SK-N-SH treated with all-trans-retinoic acid at 6 μM for 48 hours (cell line): ENCODE measurements around the gene CNTLN.

Experiments
- CSRNP3 ChIP-seq: fragments of 250-450 bp; sonication (Bioruptor Pico); IDR thresholded peaks from 2 replicates; pipeline ENCODE4 v1.5.1; 2021; ENCODE audit warnings: mild to moderate bottlenecking, moderate library complexity
- ESRRG ChIP-seq: fragments of 250-450 bp; sonication (Bioruptor Pico); IDR thresholded peaks from 2 replicates; pipeline ENCODE4 v1.6.1; 2021; ENCODE audit warnings: mild to moderate bottlenecking
- GLIS3 ChIP-seq: fragments of 250-450 bp; sonication (Bioruptor Pico); IDR thresholded peaks from 2 replicates; pipeline ENCODE4 v1.5.0; 2020; ENCODE audit warnings: mild to moderate bottlenecking, moderate library complexity
- OSR1 ChIP-seq: fragments of 250-450 bp; sonication (Bioruptor Pico); IDR thresholded peaks from 2 replicates; pipeline ENCODE4 v1.8.0; 2022; ENCODE audit warnings: moderate library complexity, mild to moderate bottlenecking, inconsistent platforms
- PATZ1 ChIP-seq: fragments of 250-450 bp; sonication (Bioruptor Pico); IDR thresholded peaks from 2 replicates; pipeline ENCODE4 v1.8.0; 2020; ENCODE audit warnings: mild to moderate bottlenecking, moderate library complexity, borderline replicate concordance
- PPARA ChIP-seq: fragments of 250-450 bp; sonication (Bioruptor Pico); IDR thresholded peaks from 2 replicates; pipeline ENCODE4 v1.5.0; 2020; ENCODE audit warnings: mild to moderate bottlenecking, borderline replicate concordance
- RARB ChIP-seq: fragments of 250-450 bp; sonication (Bioruptor Pico); IDR thresholded peaks from 2 replicates; pipeline ENCODE4 v1.8.0; 2021; ENCODE audit warnings: mild to moderate bottlenecking, moderate library complexity
- SNAI2 ChIP-seq: fragments of 250-450 bp; sonication (Bioruptor Pico); IDR thresholded peaks from 2 replicates; pipeline ENCODE4 v1.5.0; 2020; ENCODE audit warnings: mild to moderate bottlenecking, moderate library complexity
- ZFP3 ChIP-seq: fragments of 250-450 bp; sonication (Bioruptor Pico); IDR thresholded peaks from 2 replicates; pipeline ENCODE4 v1.5.0; 2020; ENCODE audit warnings: mild to moderate bottlenecking, moderate library complexity
- ZFP30 ChIP-seq: fragments of 450-650 bp; formaldehyde crosslinking; IDR thresholded peaks from 2 replicates; pipeline ENCODE4 v1.5.0; 2022; ENCODE audit warnings: mild to moderate bottlenecking, moderate library complexity
- ZNF565 ChIP-seq: fragments of 450-650 bp; formaldehyde crosslinking; conservative IDR thresholded peaks from 2 replicates; pipeline ENCODE4 v1.5.0; 2020; ENCODE audit warnings: low read depth, mild to moderate bottlenecking, moderate library complexity
- ZNF8 ChIP-seq: fragments of 450-650 bp; formaldehyde crosslinking; IDR thresholded peaks from 2 replicates; pipeline ENCODE4 v1.5.0; 2020; ENCODE audit warnings: mild to moderate bottlenecking, moderate library complexity

- TF ChIP-seq CSRNP3 (CRISPR knock-in tag) (no peak), ZNF8 (peak; percentile 77), ZFP30 (CRISPR knock-in tag) (no peak), PATZ1 (CRISPR knock-in tag) (peak; percentile 36; the same call in 1 of the 2 replicates), RARB (no peak), ZFP3 (no peak), ZNF565 (CRISPR knock-in tag) (no peak), OSR1 (CRISPR knock-in tag) (no peak), SNAI2 (CRISPR knock-in tag) (no peak), PPARA (no peak), GLIS3 (CRISPR knock-in tag) (no peak), ESRRG (no peak)
Observed at GRCh38 chr9:17134396-17135294, at the start of gene CNTLN.
